Activated CD8-positive, alpha-beta T cell treated with anti-CD3 and anti-CD28 coated beads for 36 hours (primary cell): ENCODE measurements around the gene PRCC. TPM values are rescaled to one million over a fixed set of nuclear protein-coding genes. Genes with fewer than 3 reads are reported as not detected.
A peak's percentile ranks its signal among the peaks of the same experiment; 100 is the strongest.

Experiments used
- ATAC-seq: fragments of 200-7000 bp; cut with Tn5 transposase; one replicate; pipeline ENCODE4 v1.10.0; 2021; ENCODE audit warnings: mild to moderate bottlenecking, moderate library complexity
- CTCF ChIA-PET: fragments of 350-600 bp; sonication (Branson Sonifier 250); formaldehyde crosslinking; loops from one replicate; lab custom pipeline; 2021; ENCODE audit warnings: antibody characterized with exemption; lab: Charles Lee
- POLR2A ChIA-PET: fragments of 350-600 bp; sonication (Branson Sonifier 250); formaldehyde crosslinking; loops from one replicate; lab custom pipeline; 2021; ENCODE audit warnings: antibody characterized with exemption; lab: Charles Lee
- DNase-seq: peaks from one replicate; pipeline ENCODE4 v3.0.0-alpha.2; 2020
- H3K27ac Mint-ChIP-seq: one replicate; pipeline ENCODE4 v1.8.0; 2021; ENCODE audit warnings: mild to moderate bottlenecking, mixed read lengths
- H3K27me3 Mint-ChIP-seq: one replicate; pipeline ENCODE4 v1.8.0; 2021; ENCODE audit warnings: mixed read lengths
- H3K36me3 Mint-ChIP-seq: one replicate; pipeline ENCODE4 v1.8.0; 2021; ENCODE audit warnings: low read depth, mixed read lengths
- H3K4me1 Mint-ChIP-seq: one replicate; pipeline ENCODE4 v1.8.0; 2021; ENCODE audit warnings: low read depth, mixed read lengths
- H3K4me3 Mint-ChIP-seq: one replicate; pipeline ENCODE4 v1.8.0; 2021; ENCODE audit warnings: mild to moderate bottlenecking, moderate library complexity, mixed read lengths
- H3K9me3 Mint-ChIP-seq: one replicate; pipeline ENCODE4 v1.8.0; 2021; ENCODE audit warnings: mixed read lengths
- intact Hi-C: fragments of 100-400 bp; cut with micrococcal nuclease; formaldehyde crosslinking; loops from one replicate; pipeline ENCODE4 v1.10.0; 2022
- total RNA-seq, 2 experiments: library from RNA; stranded (reverse); gene quantifications; one replicate each; pipeline ENCODE4 v1.2.3, GENCODE V29; 2021
- TF ChIP-seq, protein P1 (sequence below): fragments of 200-600 bp; IDR thresholded peaks from one replicate; pipeline ENCODE4 v1.8.0; 2022; ENCODE audit warnings: antibody characterized with exemption, mild to moderate bottlenecking

The PRCC gene, protein sequence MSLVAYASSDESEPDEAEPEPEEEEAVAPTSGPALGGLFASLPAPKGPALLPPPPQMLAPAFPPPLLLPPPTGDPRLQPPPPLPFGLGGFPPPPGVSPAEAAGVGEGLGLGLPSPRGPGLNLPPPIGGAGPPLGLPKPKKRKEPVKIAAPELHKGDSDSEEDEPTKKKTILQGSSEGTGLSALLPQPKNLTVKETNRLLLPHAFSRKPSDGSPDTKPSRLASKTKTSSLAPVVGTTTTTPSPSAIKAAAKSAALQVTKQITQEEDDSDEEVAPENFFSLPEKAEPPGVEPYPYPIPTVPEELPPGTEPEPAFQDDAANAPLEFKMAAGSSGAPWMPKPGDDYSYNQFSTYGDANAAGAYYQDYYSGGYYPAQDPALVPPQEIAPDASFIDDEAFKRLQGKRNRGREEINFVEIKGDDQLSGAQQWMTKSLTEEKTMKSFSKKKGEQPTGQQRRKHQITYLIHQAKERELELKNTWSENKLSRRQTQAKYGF
- 10 to 100 TPM; 69.8 to 70.6 TPM for total RNA-seq

DNA sequence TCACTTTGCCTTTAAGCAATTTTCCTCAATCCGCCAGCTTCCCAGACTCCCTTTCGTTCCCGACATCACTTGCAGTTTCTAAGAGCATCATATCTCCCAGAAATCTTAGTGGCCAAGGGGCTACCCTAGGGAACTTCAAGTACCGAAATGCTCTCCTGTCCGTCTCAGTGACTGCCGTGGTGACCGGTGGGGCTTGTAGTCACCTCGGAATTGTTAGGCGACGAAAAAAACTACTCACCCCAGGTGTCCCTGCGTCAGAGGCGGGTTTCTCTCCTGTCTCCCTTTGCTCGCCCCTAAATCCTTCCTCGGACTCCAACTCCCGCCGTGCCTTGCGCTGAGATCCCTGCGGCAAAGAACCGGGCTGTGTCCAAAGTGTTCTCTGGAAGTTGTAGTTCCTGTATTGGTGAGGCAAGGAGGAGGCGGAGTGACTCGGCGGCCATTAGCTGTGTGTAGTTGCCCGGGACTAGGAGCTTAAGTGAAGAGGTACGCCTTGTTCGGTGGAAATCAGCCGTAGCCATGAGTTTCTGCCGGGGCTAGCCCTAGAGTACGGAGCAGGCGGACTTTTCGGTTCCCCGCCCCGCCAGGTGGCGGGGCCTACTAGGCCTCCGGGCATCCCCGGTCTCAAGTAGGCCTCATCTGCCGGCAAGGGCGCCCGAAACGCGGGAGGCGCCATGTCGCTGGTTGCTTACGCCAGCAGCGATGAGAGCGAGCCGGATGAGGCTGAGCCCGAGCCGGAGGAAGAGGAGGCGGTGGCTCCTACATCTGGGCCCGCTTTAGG, at the start of gene PRCC:
TSS of gene PRCC (plus strand) at position 435 of the 778 bp plus-strand sequence. CDS start at position 672, 237 bp downstream.
- Mint-ChIP-seq H3K27ac (no peak within 1 kb of the TSS), H3K36me3 (peaks cover 32% of the 10 kb centered on the region), H3K9me3 (no peaks in the 10 kb centered on the region), H3K27me3 (no peaks in the 10 kb centered on the region), H3K4me3 (no peak within 1 kb of the TSS), H3K4me1 (peaks cover 34% of the 10 kb centered on the region)
- ChIA-PET CTCF (interaction anchor here (0.7 to 7.5 kb wide), 11 partner anchors 10 to 92 kb away, joined by 3 to 92 read pairs (median 4); partner anchors contain the start of genes CRABP2, ISG20L2, METTL25B and MRPL24), POLR2A (interaction anchor here (0.7 to 5.0 kb wide), 12 partner anchors 9 to 1698 kb away, joined by 3 to 41 read pairs (median 3); partner anchors contain the start of genes HDGF, ISG20L2, MEF2D and METTL25B)
- ATAC-seq, result peak; percentile 94
- intact Hi-C loops, result loop anchor here (1.0 to 5.0 kb wide), 3 partner anchors 14 to 40 kb away; partner anchors contain the start of genes ISG20L2, METTL25B and MRPL24
- peak; percentile 99 for DNase-seq
- TF ChIP-seq, protein P1, sequence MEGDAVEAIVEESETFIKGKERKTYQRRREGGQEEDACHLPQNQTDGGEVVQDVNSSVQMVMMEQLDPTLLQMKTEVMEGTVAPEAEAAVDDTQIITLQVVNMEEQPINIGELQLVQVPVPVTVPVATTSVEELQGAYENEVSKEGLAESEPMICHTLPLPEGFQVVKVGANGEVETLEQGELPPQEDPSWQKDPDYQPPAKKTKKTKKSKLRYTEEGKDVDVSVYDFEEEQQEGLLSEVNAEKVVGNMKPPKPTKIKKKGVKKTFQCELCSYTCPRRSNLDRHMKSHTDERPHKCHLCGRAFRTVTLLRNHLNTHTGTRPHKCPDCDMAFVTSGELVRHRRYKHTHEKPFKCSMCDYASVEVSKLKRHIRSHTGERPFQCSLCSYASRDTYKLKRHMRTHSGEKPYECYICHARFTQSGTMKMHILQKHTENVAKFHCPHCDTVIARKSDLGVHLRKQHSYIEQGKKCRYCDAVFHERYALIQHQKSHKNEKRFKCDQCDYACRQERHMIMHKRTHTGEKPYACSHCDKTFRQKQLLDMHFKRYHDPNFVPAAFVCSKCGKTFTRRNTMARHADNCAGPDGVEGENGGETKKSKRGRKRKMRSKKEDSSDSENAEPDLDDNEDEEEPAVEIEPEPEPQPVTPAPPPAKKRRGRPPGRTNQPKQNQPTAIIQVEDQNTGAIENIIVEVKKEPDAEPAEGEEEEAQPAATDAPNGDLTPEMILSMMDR, result no peak

DNA sequence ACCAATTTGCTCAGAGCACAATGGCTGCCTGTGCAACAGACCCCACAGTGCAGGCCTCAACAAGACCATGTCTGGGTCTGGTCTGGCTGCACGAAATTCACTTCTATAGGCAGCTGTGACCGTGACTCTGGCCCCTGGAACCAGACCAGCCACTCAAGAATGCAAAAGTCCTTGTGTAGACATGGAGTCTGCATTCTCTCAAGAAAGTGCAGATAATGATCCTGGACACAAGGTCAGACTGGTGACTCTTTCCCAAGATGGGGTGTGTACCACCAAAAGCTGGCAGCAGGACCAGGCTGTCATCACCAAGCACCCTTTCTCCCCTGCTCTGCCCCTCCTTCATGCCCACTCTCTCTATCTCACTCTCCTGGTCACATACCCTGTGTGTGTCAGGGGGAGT, 46.2 kb upstream of the PRCC start:
- ATAC-seq, result no peak
- H3K9me3 Mint-ChIP-seq, result no peaks in the 10 kb centered on the region
- DNase-seq, result no peak
- no peak overlapping the region for H3K4me3 Mint-ChIP-seq
- TF ChIP-seq, protein P1, result no peak
- POLR2A ChIA-PET, result interaction anchor here (0.8 to 2.1 kb wide), 4 partner anchors 8 to 29 kb away, joined by 3 to 6 read pairs (median 4); no protein-coding TSS in a partner anchor
- intact Hi-C loops, result no loop called here
- H3K36me3 Mint-ChIP-seq, result peaks cover 37% of the 10 kb centered on the region
- H3K4me1 Mint-ChIP-seq, result peaks cover 28% of the 10 kb centered on the region
- H3K27ac Mint-ChIP-seq, result peak overlapping the region; percentile 74
- H3K27me3 Mint-ChIP-seq, result no peaks in the 10 kb centered on the region
- CTCF ChIA-PET, result interaction anchor here (0.6 to 10.6 kb wide), 9 partner anchors 15 to 117 kb away, joined by 3 to 396 read pairs (median 4); partner anchors contain the start of genes CRABP2 and PRCC

DNA sequence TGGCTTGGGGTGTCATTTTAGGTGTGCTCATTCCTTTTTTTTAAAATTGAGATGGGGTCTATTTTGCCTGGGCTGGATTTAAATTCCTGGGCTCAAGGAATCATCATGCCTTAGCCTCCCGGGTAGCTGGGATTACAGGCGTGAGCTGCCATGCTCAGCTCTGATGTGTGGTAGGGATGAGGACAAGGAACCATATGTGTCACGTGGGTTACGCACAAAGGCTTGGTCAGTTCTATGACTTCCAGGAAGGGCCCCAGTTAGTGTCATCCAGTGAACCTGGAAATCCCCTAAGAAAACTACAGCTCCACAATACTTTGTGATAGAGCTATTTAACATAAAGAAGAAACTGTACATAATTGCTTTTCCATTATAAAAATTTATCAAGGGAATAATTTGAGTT, 45.8 kb upstream of the PRCC start:
- H3K4me1 Mint-ChIP-seq, result peaks cover 28% of the 10 kb centered on the region
- intact Hi-C loops, result no loop called here

DNA sequence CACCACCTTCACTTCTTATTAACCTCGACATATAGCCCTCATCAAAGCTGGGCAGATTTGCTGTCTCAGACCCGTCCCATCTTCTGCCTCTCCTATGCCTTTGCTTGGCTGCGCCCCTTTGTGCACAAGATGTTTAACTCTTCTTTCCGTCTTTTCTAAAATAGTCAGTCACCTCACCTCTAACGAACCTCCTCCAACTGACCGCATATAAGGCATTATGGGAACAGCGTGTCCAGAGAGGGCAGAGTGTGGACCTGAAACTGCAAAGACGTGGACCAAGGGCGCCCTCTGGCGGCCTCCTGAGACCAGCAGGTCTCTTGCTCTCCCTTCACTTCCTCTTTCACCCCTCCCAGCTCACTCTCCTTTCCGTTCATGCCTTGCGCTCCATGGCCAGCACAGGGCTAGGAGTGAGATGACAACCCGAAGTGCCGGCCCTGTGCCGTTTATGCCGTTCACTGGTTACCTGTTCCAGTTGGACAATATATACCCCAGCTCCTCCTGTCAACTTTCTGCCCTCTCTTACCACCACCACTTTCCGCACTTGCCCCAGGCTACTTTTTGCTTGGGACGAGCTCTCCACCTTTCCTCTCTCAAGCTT, 41.6 kb upstream of the PRCC start:
- ATAC-seq, result peak; percentile 26
- H3K4me3 Mint-ChIP-seq, result no peak overlapping the region
- TF ChIP-seq, protein P1, result peak; percentile 94
- CTCF ChIA-PET, result interaction anchor here (0.6 to 10.6 kb wide), 66 partner anchors 10 to 340 kb away, joined by 3 to 396 read pairs (median 6); partner anchors contain the start of genes CRABP2, HDGF, INSRR and MRPL24
- H3K4me1 Mint-ChIP-seq, result peaks cover 31% of the 10 kb centered on the region
- DNase-seq, result peak; percentile 91
- no peaks in the 10 kb centered on the region for H3K27me3 Mint-ChIP-seq
- intact Hi-C loops, result loop anchor here (2.0 to 5.0 kb wide), 4 partner anchors 41 to 137 kb away; partner anchors contain the start of genes NTRK1 and PRCC
- peaks cover 35% of the 10 kb centered on the region for H3K36me3 Mint-ChIP-seq
- H3K27ac Mint-ChIP-seq, result no peak overlapping the region
- POLR2A ChIA-PET, result interaction anchor here (1.0 to 7.0 kb wide), 10 partner anchors 13 to 135 kb away, joined by 3 to 89 read pairs (median 6); partner anchors contain the start of genes HDGF, INSRR, MRPL24 and NES
- no peaks in the 10 kb centered on the region for H3K9me3 Mint-ChIP-seq

More for the DNA sequence above, 45.8 kb upstream of the PRCC start:
- ATAC-seq, result no peak
- POLR2A ChIA-PET, result interaction anchor here (0.6 to 2.1 kb wide), 6 partner anchors 8 to 57 kb away, joined by 3 to 6 read pairs (median 4); no protein-coding TSS in a partner anchor
- no peak for DNase-seq
- Mint-ChIP-seq H3K27ac (peak overlapping the region; percentile 74), H3K27me3 (no peaks in the 10 kb centered on the region), H3K9me3 (no peaks in the 10 kb centered on the region), H3K36me3 (peaks cover 36% of the 10 kb centered on the region), H3K4me3 (no peak overlapping the region)
- CTCF ChIA-PET, result interaction anchor here (0.9 to 10.6 kb wide), 9 partner anchors 15 to 117 kb away, joined by 3 to 396 read pairs (median 4); partner anchors contain the start of genes CRABP2 and PRCC
- TF ChIP-seq, protein P1, result no peak
